Camera-type eye (tissue), 1 donor: ENCODE measurements around the gene GRB7. TPM values are rescaled to one million over a fixed set of nuclear protein-coding genes. Genes with fewer than 3 reads are reported as not detected.

ENCODE experiments used
- total RNA-seq: library from RNA; depleted of rRNA; stranded (reverse); fragments of >200 nt; gene quantifications from one replicate; pipeline ENCODE4 v1.2.3, GENCODE V29; 2014

The GRB7 gene
- 1.3 TPM for total RNA-seq

GRCh38 chr17:39737760-39738567, at the start of gene GRB7:
Gene GRB7 (plus strand): TSS chr17:39737938. CDS start chr17:39742302, 4,364 bp downstream.

DNA sequence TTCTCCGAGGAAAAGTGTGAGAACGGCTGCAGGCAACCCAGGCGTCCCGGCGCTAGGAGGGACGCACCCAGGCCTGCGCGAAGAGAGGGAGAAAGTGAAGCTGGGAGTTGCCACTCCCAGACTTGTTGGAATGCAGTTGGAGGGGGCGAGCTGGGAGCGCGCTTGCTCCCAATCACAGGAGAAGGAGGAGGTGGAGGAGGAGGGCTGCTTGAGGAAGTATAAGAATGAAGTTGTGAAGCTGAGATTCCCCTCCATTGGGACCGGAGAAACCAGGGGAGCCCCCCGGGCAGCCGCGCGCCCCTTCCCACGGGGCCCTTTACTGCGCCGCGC, 38.0 kb upstream of the GRB7 start, which contains the start of gene ERBB2:
Gene ERBB2 (plus strand): TSS at position 247 of the 330 bp plus-strand sequence. CDS start 175 bp downstream, outside the sequence.

DNA sequence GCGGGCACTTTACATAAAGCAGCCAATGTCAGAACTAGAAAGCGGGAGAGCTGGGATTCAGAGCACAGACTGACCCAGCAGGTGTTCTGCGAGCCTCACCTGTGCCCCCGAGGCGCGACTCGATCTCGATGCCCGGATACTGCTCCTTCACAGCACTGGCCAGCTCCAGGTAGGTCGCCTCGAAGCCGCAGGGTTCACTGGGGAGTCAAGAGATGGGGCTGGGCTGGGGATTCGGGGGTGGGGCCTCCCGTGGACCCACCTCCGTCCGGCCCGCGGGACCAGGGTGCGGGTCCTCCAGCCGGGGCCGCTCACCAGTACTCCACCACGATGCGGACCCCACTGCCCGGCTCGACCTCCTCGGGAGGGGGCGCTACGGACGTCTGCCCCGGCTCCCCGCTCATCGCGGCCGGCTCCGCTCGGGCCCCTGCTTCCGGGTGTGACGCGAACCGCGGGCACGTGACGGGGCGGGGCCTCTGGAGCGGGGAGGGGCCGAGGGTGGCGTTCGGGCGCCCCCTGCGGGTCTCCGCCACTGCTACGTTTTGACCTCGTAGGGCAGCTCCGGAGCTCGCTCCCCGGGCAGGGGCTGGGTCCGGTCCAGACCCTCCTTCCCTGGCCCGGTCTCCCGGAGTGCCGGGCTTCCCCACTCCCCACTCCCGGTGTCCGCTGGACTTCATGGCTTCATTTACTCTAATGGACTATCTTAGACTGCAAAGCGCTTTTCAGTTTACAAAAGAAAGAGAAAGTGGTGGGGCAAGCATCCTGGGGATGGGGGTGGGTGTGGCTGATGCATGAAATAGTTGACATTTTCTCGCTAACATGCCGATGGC, 7.4 kb upstream of the GRB7 start, which contains the start of gene MIEN1:
Gene MIEN1 (minus strand): TSS at position 438 of the 827 bp plus-strand sequence. CDS start 37 bp downstream, at position 401.

Other genes with a start within 250 kb of the GRB7 start
- 3.7 TPM for gene NEUROD2, start 130.0 kb upstream of the GRB7 start, total RNA-seq
- gene PPP1R1B, start 111.0 kb upstream of the GRB7 start, total RNA-seq: 10.2 TPM
- 42.5 TPM for gene STARD3, start 100.8 kb upstream of the GRB7 start, total RNA-seq
- 57.6 TPM for gene TCAP, start 72.6 kb upstream of the GRB7 start, total RNA-seq
- gene PNMT, start 69.5 kb upstream of the GRB7 start, total RNA-seq: 1.2 TPM
- gene PGAP3, start 49.9 kb upstream of the GRB7 start, total RNA-seq: 18.1 TPM
- 62.2 TPM for gene ERBB2, start 37.9 kb upstream of the GRB7 start, total RNA-seq
- 14.2 TPM for gene MIEN1, start 7.4 kb upstream of the GRB7 start, total RNA-seq
- 0.55 TPM for gene IKZF3, start 126.4 kb downstream of the GRB7 start, total RNA-seq
- not detected for gene ZPBP2, start 130.3 kb downstream of the GRB7 start, total RNA-seq
- gene GSDMB, start 180.7 kb downstream of the GRB7 start, total RNA-seq: 12.9 TPM
- gene ORMDL3, start 189.7 kb downstream of the GRB7 start, total RNA-seq: 55.5 TPM
- not detected for gene LRRC3C, start 189.8 kb downstream of the GRB7 start, total RNA-seq
- gene GSDMA, start 225.1 kb downstream of the GRB7 start, total RNA-seq: not detected
- 75.3 TPM for gene PSMD3, start 242.9 kb downstream of the GRB7 start, total RNA-seq